Raji (cell line): ENCODE measurements around the gene MGP.

Experiments used
- POLR2A ChIP-seq: IDR thresholded peaks from 2 replicates; pipeline ENCODE4 v1.6.1; 2011; ENCODE audit warnings: low read depth, low read length, control low read depth; ENCODE audit not compliant: insufficient read depth

MGP gene

DNA sequence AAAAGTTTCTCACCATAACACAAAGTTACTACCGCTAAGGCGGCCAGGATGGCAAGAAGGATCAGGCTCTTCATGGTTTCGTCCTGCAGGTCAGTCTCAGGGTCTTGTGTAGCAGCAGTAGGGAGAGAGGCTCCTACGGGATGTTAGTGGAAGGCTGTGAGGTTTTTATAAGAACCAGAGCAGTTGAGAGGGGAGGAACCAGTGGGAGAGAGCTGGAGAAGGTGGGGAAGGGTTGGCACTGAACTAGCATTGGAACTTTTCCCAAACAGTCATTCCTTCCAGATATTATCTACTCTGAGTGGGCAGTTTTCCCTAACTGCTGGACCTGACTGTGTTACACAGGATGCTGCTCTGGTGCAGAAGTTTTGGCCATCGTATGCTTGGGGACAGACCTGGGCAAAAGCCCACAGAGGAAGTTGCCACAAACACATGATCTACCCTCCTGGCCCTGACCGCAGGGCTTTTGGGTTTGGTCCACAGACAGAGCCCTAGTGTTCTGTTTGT lies at the start of gene MGP:
Gene MGP, minus strand, starts transcription at position 137 of the 504 bp plus-strand sequence. Its CDS starts 63 bp downstream, at position 74.
- TF ChIP-seq POLR2A: no peak

- no peak for TF ChIP-seq POLR2A
These were observed 49.4 kb upstream of the MGP start for GRCh38 chr12:14935031-14935430.

DNA sequence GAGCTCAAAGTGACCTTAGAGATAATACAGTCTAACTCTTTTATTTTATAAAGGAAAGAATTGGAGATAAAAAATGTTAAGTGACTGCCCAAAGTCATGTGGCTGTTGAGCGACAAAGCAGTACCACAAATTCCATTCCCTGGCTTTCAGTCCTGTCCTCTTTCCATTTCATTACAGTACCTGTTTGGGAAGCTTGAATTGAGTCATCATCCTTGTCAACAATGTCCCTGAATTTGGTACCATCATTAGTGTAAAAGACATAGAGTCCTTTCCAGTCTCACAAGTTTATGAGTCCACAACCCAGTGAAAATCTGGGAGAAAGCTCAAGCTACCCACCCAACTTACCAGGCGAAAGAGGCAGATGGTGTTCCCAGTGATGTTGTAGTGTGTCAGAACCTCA lies 48.9 kb upstream of the MGP start:
- no peak for TF ChIP-seq POLR2A

DNA sequence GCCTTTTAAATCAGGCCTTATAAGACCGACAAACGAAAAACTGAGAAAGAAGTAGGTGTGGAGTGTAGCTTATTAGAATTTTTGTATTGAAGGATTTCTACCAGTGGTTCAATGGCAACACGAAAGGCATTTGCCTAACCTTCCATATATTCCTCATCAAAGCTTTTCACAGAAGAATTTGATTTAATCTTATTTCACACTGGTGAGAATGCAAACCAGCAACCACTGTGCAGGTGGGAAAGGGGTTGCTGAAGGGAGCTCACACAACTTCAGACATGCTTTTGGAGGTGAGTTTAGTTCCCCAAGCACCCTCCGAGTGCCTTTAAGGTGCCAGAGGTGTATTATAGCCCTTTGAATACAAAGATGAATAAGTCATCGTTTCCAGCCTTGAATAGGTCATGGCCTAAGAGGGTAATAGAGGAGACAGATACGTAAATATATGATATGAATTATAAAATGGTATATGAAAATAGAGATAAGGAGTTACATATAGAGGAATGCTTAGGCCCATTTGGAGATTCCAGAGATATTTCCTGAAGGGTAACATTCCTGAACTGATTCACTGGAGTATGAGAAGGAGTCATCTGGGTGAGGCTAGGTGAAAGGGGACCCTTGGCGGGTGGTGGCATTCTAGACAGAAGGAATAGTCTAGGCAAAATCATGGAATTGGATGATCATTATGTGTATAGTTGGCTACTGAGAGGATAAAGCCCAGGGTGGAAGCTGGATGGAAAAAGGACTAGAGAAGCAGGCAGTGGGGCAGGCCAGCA lies 46.3 kb upstream of the MGP start:
- no peak for TF ChIP-seq POLR2A

- no peak for TF ChIP-seq POLR2A
These were observed 45.7 kb upstream of the MGP start for GRCh38 chr12:14931359-14931758.

DNA sequence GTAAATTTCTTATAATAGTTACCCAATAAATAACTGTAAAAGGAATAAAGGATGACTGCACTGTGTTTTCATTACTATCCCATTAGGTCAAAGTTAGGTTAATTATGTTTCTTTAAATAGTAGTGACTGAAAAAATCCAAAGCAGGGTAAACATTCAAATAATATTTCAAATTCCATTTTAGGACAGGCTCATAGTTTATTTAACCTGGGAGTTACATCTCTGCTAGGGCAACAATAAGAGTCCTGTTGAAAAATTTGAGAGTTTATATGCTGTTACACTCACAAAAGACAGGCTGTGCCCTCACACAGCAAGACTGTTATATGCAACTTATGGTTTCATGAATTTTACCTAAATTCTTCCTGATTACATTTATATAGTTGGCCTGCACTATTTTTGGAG lies 44.6 kb upstream of the MGP start:
- TF ChIP-seq POLR2A: no peak

DNA sequence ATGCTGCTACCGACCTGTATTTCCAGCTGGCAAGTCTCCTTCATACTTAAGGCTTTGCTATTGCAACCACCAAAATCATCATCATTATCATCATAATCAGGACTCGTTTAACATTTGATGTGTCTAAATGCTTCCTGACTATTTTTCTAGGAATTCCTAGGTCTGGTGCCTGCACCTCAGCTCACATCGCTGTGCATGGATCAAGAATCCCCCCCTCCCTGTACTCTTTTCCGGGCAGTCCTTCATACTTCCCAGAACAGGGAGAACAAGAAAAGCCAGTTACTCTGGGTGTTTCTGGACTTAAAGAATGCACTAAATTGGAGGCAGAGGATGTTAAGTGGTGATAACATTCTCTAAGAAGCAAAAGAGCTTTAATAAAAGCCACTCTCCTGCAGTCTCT lies 43.3 kb upstream of the MGP start:
- no peak for TF ChIP-seq POLR2A

DNA sequence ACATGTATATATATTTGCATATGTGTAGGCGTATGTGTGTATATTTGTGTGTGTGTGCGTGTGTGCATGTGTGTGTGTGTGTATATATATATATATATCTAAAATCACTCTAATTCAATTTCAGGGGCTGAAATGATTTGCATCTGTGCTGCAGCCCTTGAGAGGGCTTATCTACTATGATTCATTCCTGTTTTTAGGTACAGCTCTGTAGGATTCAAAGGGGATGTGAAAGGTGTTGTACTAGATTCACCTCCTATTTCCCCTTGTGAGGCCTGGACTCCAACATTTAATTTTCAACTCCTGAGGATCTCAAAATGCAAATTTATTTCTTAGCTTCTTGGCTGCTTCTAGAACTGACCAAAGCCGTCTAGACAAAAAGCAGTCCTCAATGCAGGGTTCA lies 41.6 kb upstream of the MGP start:
- no peak for TF ChIP-seq POLR2A

GRCh38 chr12:14924541-14924940 lies 38.9 kb upstream of the MGP start:
- TF ChIP-seq POLR2A: no peak

GRCh38 chr12:14923944-14924343 lies 38.3 kb upstream of the MGP start:
- TF ChIP-seq POLR2A: no peak

DNA sequence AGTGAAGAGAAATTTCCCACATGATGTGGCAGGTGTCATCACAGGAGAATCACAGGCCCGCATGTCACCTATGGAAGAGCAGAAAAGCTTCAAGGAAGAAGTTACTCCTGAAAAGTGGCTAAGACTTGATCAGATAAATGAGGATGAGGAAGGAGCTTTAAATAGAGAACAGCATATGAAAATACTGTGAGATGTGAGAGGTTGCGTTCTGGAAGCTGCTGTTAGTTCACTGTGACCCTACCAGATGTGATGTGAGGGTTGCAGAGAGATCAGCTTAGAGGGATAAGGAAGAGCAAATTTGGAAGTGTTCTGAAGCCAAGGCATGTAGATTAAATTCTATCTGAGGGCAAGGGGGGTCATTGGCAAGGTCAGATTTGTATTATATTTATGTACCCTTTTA lies 35.6 kb upstream of the MGP start:
- TF ChIP-seq POLR2A: 0 out of 2 replicates have a peak, but pooled peaks have one; percentile 21

GRCh38 chr12:14920475-14921126 lies 34.9 kb upstream of the MGP start:
- TF ChIP-seq POLR2A: no peak

DNA sequence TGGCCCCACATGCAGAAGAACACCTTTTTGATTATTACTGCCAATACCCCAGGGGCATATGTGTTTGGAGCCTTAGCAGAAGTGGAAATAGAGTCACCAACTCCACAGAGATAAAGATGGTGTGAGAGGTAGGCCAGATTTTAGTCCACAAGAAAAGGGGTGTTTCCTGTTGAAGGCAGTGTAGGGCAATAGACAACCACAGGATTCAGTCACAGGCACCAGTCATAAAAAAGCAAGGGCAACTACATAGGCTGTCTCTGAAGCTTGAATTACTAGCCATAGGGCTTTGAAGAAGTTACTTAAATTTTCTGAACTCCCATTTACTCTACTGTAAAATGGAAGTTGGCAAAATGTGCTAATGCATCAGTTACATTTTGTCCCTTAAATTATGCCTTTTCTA lies 33.8 kb upstream of the MGP start:
- TF ChIP-seq POLR2A: no peak

DNA sequence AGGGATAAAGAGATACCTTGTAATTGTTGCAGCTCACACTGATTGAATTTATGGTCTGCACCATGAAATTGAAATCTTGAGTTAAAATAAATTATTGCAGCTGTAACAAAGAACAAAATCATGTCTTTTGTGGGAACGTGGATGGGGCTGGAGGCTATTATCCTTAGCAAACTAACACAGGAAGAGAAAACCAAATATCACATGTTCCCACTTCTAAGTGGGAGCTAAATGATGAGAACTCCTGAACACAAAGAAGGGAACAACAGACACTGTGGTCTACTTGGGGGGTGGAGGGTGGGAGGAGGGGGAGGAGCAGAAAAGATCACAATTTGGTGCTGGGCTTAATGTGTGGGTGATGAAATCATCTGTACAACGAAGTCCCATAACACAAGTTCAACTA lies 30.1 kb upstream of the MGP start:
- no peak for TF ChIP-seq POLR2A

GRCh38 chr12:14913381-14913781 lies 27.7 kb upstream of the MGP start:
- no peak for TF ChIP-seq POLR2A

DNA sequence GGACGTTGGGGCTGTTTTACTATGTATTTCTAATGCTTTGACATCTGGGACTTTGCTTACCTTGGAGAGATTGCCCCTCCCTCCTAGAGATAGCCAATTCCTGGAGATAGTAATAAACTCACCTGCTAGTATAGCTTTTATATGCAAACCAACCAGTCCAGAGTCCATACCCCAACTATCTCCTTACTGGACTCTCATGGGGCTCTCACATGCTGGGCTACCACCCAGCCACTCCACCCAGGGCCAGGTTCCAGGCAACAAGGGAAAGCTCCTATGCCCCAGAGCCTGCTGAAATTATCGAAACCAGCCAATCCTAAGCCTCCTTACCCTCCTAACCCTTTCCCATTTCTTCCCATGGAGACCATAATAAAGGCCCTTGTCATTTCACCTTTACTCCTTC lies 25.5 kb upstream of the MGP start:
- TF ChIP-seq POLR2A: no peak
